Stimulated activated CD4-positive, alpha-beta T cell treated with anti-CD3 and anti-CD28 coated beads, Interleukin-12 subunit alpha, Interleukin-12 subunit beta, amount 100 ng/mL, for 4 hours (primary cell): Measurements from ENCODE around the gene NCR2.
"Not testable (repeated sequence)": the region's sequence is repeated elsewhere in the genome, so short reads cannot be mapped to it uniquely, and the experiment has no call there.

Source experiments
- DNase-seq: peaks from one replicate; pipeline ENCODE4 v3.0.0-alpha.2; 2020

The NCR2 gene

GRCh38 chr6:41335296-41335695 is at the start of gene NCR2:
Gene NCR2, plus strand, starts transcription at chr6:41335608. Its CDS starts 269 bp downstream, at chr6:41335877.
- DNase-seq: no peak

DNA sequence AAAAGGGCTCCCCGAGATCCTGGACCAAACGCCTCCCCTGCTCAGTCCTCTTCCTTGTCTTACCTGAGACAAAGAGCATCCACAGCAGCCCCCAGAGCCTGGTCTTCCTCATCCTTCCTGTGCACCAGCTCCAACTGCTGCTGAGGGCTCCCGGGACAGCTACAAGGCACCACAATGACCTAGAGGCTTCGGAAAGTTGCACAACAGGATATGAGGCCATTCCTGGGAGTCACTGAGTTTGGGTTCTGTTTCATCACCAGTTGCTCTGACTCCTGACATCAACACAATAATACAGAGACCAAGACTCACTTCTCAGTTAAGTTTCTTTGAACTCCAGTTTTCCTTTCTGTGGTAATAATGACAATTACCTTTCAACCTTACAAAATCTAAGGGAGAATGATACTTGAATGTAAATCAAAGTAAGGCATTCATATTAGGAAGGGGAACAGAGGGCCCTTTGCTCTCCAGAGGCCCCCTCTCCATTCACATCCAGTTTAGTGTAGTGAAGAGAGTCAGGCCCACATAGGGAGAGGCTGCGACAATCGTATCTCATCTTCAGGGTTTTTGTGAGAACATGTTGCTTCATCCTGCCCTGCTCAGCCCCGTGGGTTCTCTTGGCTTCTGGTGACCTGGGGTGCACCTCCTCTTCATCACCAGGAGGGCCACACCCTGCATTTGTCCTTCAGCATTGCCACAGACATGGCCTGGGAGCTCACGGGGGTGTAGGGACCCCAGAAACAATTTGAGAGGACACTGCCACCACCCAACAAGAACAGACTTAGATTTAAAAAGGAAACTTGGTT is 48.7 kb upstream of the NCR2 start, which contains the start of gene TREM1:
Gene TREM1, minus strand, starts transcription at position 139 of the 803 bp plus-strand sequence. Its CDS starts 27 bp downstream, at position 112.
- DNase-seq: no peak

- DNase-seq: no peak
Measured at GRCh38 chr6:41288030-41288753, 47.2 kb upstream of the NCR2 start.

DNA sequence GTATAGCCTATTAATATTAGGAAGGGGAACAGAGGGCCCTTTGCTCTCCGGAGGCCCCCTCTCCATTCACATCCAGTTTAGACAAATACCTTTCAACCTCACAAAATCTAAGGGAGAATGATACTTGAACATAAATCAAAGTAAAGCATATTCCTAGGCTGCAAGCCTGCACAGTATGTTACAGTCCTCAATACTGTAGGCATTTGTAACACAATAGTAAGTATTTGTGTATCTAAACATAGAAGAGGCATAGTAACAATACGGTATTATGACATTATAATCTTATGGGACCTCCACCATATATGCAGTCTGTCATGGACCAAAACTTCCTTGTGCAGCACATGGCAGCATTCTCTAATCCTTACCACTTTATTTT is 46.7 kb upstream of the NCR2 start:
- DNase-seq: no peak

DNA sequence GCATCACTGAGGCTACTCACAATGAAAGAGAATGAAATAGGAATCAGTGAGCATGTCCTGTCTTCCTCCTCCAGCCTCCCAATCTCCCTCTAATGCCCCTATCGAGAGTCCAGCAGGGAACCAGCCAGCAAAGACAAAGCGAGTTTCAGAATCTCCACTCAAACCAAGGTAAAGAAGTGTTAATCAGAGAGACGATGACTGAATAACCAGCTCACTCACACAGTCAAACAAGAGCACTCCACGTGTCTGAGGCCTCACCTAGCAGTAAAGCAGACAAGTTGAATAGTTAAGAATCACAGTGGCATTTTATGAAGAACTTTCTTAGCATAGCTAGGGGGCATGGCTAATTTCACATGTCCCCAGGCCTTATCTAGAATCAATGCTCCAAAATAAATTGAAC is 45.6 kb upstream of the NCR2 start:
- no peak for DNase-seq

- DNase-seq: no peak
Measured at GRCh38 chr6:41291717-41292116, 43.7 kb upstream of the NCR2 start.

- DNase-seq: peak; percentile 16
Measured at GRCh38 chr6:41294214-41294872, 41.1 kb upstream of the NCR2 start.

DNA sequence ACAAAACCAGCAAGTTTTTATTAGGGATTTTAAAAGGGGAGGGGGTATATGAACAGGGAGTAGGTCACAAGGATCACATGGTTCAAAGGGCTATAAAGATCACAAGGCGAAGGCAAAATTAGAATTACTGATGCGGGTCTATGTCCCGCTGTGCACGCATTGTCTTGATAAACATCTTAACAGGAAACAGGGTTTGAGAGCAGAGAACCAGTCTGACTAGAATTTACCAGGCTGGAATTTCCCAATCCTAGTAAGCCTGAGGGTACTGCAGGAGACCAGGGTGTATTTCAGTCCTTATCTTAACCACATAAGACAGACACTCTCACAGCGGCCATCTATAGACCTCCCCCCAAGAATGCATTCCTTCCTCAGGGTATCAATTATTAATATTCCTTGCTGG is 38.2 kb upstream of the NCR2 start:
- not testable (repeated sequence) for DNase-seq

GRCh38 chr6:41298785-41299502 is 36.5 kb upstream of the NCR2 start:
- DNase-seq: no peak

DNA sequence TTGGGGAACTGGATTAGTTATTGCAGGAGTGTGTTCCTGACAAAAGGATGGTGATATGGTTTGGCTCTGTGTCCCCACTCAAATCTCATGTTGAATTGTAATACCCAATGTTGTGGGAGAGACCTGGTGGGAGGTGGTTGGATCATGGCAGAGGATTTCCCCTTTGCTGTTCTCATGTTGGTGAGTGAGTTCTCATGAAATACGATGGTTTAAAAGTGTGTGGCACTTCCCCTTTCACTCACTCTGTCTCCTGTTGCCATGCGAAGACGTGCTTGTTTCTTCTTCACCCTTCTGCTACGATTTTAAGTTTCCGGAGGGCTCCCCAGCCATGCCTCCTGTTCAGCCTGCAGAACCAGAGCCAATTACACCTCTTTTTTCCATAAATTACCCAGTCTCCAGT is 32.8 kb upstream of the NCR2 start:
- no peak for DNase-seq

DNA sequence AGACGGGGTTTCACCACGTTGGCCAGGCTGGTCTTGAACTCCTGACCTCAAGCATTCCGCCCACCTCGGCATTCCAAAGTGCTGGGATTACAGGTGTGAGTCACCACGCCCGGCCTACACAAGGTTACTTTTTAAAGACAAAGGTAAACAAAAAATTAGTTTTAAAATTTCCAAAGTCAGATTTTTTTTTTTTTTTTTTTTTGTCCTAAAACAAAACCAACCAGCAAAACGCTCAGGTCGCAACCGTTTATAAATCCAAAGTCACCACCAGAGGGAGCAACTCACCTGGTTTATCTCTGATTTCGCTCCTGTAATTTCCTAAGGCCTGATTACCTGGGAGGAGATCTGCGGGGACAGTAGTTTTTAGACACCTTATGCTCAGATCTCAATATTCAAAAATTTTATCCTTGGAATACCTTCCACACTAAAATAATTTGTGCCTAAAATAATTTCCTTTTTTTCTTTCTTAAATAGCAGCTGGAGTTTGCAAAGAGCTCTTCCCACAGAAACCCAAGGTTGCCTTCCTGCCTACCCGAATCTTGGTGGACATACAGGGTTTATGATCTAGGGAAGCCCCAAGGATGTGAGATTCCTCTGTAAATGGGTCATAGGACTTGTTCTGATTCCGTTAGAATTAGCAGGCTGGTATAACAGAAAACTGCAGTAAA is 29.1 kb upstream of the NCR2 start:
- DNase-seq: no peak

GRCh38 chr6:41315203-41315602 is 20.2 kb upstream of the NCR2 start:
- no peak for DNase-seq

DNA sequence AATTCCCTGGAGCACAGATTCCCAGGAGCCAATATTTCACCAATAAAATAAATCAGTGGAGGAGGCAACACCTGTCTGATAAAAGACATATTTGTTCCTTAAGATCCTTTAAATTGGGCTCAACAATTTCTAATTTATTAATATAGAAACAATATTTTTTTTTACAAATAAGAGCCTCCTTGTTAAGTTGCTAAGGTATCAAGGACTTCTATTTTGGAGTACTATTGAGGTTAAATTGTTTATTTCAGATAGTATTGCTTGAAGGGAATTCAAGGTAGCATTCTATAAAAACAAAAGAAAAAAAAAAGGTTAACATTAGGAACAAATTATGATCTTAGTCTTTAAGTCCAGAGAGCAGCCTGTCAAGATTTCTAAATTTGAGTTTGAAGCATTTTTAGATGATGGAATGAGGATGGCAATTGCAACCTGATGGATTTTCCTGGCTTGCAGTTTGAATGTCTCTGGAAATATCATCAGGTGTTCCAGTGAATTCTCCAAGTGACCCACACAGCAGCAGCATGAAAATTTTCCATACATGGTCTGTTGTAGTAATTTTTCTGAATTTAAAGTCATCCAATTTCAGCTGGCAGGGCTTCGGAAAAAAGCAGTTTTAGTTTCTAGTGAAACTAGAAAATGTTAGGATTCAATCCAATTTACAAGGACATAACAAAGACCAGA is 19.3 kb upstream of the NCR2 start:
- DNase-seq: no peak

GRCh38 chr6:41318261-41318653 is 17.2 kb upstream of the NCR2 start:
- DNase-seq: no peak

- peak; percentile 76 for DNase-seq
Measured at GRCh38 chr6:41318654-41319565, 16.5 kb upstream of the NCR2 start.

GRCh38 chr6:41321183-41321582 is 14.2 kb upstream of the NCR2 start:
- no peak for DNase-seq

GRCh38 chr6:41325446-41326066 is 9.9 kb upstream of the NCR2 start:
- DNase-seq: no peak

DNA sequence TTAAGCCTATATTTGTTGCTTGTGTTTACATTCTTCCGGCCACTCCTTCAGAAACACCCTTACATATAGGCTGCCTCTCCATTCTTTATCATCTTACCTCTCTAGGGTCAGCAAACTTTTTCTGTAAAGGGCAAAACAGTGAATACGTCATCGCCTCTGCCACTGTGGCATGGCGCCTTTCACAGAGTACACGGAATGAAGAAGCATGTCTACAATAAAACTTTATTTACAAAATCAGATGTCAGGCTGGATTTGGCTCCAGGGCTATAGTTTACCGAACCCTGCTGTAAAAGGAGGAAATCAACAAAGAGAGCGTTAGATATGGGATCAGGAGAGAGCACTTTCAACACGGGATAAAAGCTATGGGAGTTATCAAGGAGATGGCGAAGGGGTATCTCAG is 9.3 kb upstream of the NCR2 start:
- DNase-seq: no peak

DNA sequence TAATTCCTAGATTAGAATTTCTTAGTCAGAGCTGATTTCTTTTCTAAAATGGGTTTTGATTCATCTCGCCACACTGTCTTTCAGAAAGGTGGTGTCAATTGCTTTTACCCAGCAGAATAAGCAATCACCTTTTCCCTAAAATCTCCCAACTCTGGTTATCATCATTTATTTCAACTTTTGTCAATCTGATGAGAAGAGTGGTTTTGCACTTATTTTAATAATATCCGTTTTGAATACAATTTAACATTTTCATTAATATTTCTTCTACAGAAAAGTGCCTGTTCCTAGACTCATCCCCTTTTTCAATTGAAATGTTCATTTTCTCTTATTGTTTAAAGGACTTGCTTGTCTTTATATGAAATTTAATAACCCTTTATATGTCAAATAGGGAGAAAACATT is 8.2 kb upstream of the NCR2 start:
- DNase-seq: no peak

- DNase-seq: no peak
Measured at GRCh38 chr6:41331401-41332150, 3.8 kb upstream of the NCR2 start.
